GM12873 (cell line): ENCODE measurements around the gene MAN2A2.

Source experiments
- CTCF ChIP-seq: IDR thresholded peaks from 2 replicates; pipeline ENCODE4 v1.5.1; 2012; ENCODE audit warnings: low read depth, mild to moderate bottlenecking, moderate library complexity, low read length, control low read depth; ENCODE audit not compliant: insufficient read depth; ENCODE audit errors: missing control alignments

MAN2A2 gene

GRCh38 chr15:90915216-90915807 lies 12.2 kb downstream of the MAN2A2 start:
- no peak for TF ChIP-seq CTCF

DNA sequence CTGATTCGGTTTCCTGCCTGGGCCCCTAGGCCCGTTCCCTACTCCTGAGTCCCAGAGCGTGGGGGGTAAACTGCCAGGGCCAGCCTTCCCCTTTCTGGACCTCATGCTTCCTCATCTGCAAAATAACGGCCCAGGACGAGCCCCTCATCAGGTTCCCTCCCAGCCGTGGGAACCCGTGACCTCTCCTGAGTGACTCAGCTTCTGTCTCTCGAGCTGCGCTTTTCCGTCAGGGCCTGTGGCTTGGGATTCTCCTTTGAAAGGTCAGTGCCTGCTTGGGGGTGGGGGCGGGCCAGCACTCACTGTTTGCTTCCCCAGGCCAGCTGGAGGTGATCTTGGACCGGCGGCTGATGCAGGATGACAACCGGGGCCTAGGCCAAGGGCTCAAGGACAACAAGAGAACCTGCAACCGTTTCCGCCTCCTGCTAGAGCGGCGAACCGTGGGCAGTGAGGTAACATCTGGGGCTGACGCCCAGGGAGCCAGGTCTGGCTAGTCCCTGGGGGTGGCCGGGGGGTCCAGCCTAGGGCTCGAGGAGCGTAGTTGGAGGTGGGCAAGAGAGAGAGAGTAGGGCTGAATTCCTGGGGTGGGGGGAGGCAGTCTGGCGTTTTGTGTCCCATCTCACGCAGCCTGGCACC lies 12.8 kb downstream of the MAN2A2 start:
- no peak for TF ChIP-seq CTCF

- no peak for TF ChIP-seq CTCF
Observed at GRCh38 chr15:90916461-90916860, 13.4 kb downstream of the MAN2A2 start.

- TF ChIP-seq CTCF, result no peak
Observed at GRCh38 chr15:90917569-90917968, 14.5 kb downstream of the MAN2A2 start.

- no peak for TF ChIP-seq CTCF
Observed at GRCh38 chr15:90918034-90918788, 15.1 kb downstream of the MAN2A2 start.

GRCh38 chr15:90918835-90919234 lies 15.7 kb downstream of the MAN2A2 start:
- no peak for TF ChIP-seq CTCF

DNA sequence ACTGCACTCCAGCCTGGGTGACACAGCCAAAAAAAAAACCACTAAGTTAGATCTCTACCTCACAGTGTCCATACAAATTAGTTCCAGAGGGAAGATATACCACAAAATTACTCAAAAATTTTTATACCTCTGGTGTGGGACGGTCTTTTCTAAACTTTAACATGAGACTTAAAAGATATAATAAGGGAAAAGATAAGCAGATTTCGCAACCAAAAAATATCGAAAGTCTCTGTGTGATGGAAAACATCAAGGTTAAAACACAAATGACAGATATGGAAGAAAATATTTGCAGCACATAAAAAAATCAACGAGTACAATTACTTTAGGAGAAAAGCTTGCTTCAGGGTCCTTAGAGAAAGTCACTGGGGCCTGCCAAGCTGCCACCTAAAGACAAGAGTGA lies 18.8 kb downstream of the MAN2A2 start:
- no peak for TF ChIP-seq CTCF
